A549 (cell line): ENCODE measurements around the gene WASHC2C. TPM values are rescaled to one million over a fixed set of nuclear protein-coding genes. Genes with fewer than 3 reads are reported as not detected.
"Not testable (repeated sequence)": the region's sequence is repeated elsewhere in the genome, so short reads cannot be mapped to it uniquely, and the experiment has no call there.

Experiments
- ATAC-seq, 2 experiments: fragments of 200-7000 bp in 1 of 2; fragments of >200 bp in 1 of 2; cut with Nextera tagmentation in 1 of 2; cut with Tn5 transposase in 1 of 2; 3 replicates each; pipeline versions ENCODE4 v1.8.0 to v1.9.1; 2018 to 2020; ENCODE audit warnings: mild to moderate bottlenecking in 1 of 2, moderate library complexity in 1 of 2
- CTCF ChIA-PET: fragments of 300-600 bp; sonication (Branson Sonifier 250); formaldehyde crosslinking; extraction: SDS; loops from one replicate; lab custom pipeline; 2021; ENCODE audit warnings: antibody characterized with exemption, inconsistent platforms; lab: Yijun Ruan, JAX
- POLR2A ChIA-PET: fragments of 350-600 bp; formaldehyde crosslinking; extraction: SDS; loops from one replicate; lab custom pipeline; 2021; ENCODE audit warnings: antibody characterized with exemption, inconsistent platforms; lab: Yijun Ruan, JAX
- DNase-seq, 2 experiments: peaks; one replicate each; pipeline versions ENCODE4 v3.0.0 to v3.0.0-alpha.2; 2011 to 2016; ENCODE audit warnings: low read depth in 1 of 2, low spot score in 1 of 2
- FAIRE-seq: peaks from 2 replicates; lab custom pipeline; 2011; peaks lifted over from hg19 to GRCh38; lab: Jason Lieb, UNC
- H3K27ac ChIP-seq, 2 experiments: fragments of >200 bp; sonication (Bioruptor Twin); formaldehyde crosslinking; 3 replicates each; pipeline ENCODE4 v1.5.1; 2016 to 2017
- H3K4me1 ChIP-seq: fragments of >200 bp; sonication (Bioruptor Twin); formaldehyde crosslinking; 3 replicates; pipeline ENCODE4 v1.6.1; 2016
- H3K4me2 ChIP-seq: fragments of >200 bp; sonication (Bioruptor Twin); formaldehyde crosslinking; 3 replicates; pipeline ENCODE4 v1.6.1; 2016
- H3K4me3 ChIP-seq: fragments of >200 bp; sonication (Bioruptor Twin); formaldehyde crosslinking; 3 replicates; pipeline ENCODE4 v1.5.1; 2016
- H3K9me3 ChIP-seq: fragments of >200 bp; sonication (Bioruptor Twin); formaldehyde crosslinking; 3 replicates; pipeline ENCODE4 v1.6.1; 2016
- BHLHE40 ChIP-seq: IDR thresholded peaks from 2 replicates; pipeline ENCODE4 v1.6.1; 2012; ENCODE audit warnings: low read depth, low read length, inconsistent platforms
- CBX2 ChIP-seq: fragments of 200-600 bp; sonication (generic); IDR thresholded peaks from 2 replicates; pipeline ENCODE4 v1.6.1; 2016; ENCODE audit warnings: low read depth, mild to moderate bottlenecking, borderline replicate concordance
- CBX8 ChIP-seq: fragments of 200-600 bp; sonication (generic); IDR thresholded peaks from 2 replicates; pipeline ENCODE4 v1.6.1; 2016
- CHD2 ChIP-seq: fragments of 150-350 bp; IDR thresholded peaks from 2 replicates; pipeline ENCODE4 v1.6.1; 2014; ENCODE audit warnings: low read length; ENCODE audit not compliant: partially characterized antibody
- EHMT2 ChIP-seq: fragments of 200-600 bp; sonication (generic); IDR thresholded peaks from 2 replicates; pipeline ENCODE4 v1.6.1; 2016; ENCODE audit warnings: antibody characterized with exemption, low read depth, mild to moderate bottlenecking, moderate library complexity
- ESRRA ChIP-seq: fragments of 150-350 bp; IDR thresholded peaks from 2 replicates; pipeline ENCODE4 v1.6.1; 2014; ENCODE audit warnings: mild to moderate bottlenecking, low read length, borderline replicate concordance
- FOSL2 ChIP-seq, 2 experiments: fragments of 450-650 bp in 1 of 2; fragments of >200 bp in 1 of 2; sonication (Bioruptor Twin) in 1 of 2; formaldehyde crosslinking; IDR thresholded peaks; 2 replicates each; pipeline versions ENCODE4 v1.5.0 to v1.6.1; 2016 to 2020; ENCODE audit warnings: mild to moderate bottlenecking in 1 of 2, moderate library complexity in 1 of 2
- HES2 ChIP-seq: fragments of >200 bp; sonication (Bioruptor Twin); formaldehyde crosslinking; IDR thresholded peaks from 2 replicates; pipeline ENCODE4 v1.6.1; 2016
- HEYL ChIP-seq: fragments of 250-450 bp; sonication (Bioruptor Pico); IDR thresholded peaks from 2 replicates; pipeline ENCODE4 v1.8.0; 2021; ENCODE audit warnings: mild to moderate bottlenecking, moderate library complexity
- HMGXB4 ChIP-seq: fragments of 250-450 bp; sonication (Bioruptor Pico); IDR thresholded peaks from 2 replicates; pipeline ENCODE4 v1.5.0; 2021; ENCODE audit warnings: mild to moderate bottlenecking, moderate library complexity, borderline replicate concordance
- JUN ChIP-seq, 2 experiments: fragments of >200 bp; sonication (Bioruptor Twin); formaldehyde crosslinking; IDR thresholded peaks; 2 replicates in 1 of 2; 3 replicates in 1 of 2; pipeline ENCODE4 v1.6.1; 2016 to 2017
- KDM1A ChIP-seq: fragments of 200-600 bp; sonication (generic); IDR thresholded peaks from 2 replicates; pipeline ENCODE4 v1.6.1; 2016; ENCODE audit warnings: low read depth, mild to moderate bottlenecking
- KDM5A ChIP-seq: fragments of 200-600 bp; sonication (generic); IDR thresholded peaks from 2 replicates; pipeline ENCODE4 v1.6.1; 2016; ENCODE audit warnings: antibody characterized with exemption, mild to moderate bottlenecking
- MAX ChIP-seq: IDR thresholded peaks from 2 replicates; pipeline ENCODE4 v1.6.1; 2012
- MYC ChIP-seq: IDR thresholded peaks from 2 replicates; pipeline ENCODE4 v1.6.1; 2012; ENCODE audit warnings: mild to moderate bottlenecking, inconsistent platforms, low read length, improper control_type of control experiment, borderline replicate concordance
- NPAS2 ChIP-seq: fragments of 250-450 bp; sonication (Bioruptor Pico); IDR thresholded peaks from 2 replicates; pipeline ENCODE4 v1.8.0; 2022; ENCODE audit warnings: mild to moderate bottlenecking, moderate library complexity, borderline replicate concordance
- POLR2A ChIP-seq: IDR thresholded peaks from 2 replicates; pipeline ENCODE4 v1.6.1; 2012; ENCODE audit warnings: mild to moderate bottlenecking, low read length
- RARB ChIP-seq: fragments of 250-450 bp; sonication (Bioruptor Pico); IDR thresholded peaks from 2 replicates; pipeline ENCODE4 v1.8.0; 2021; ENCODE audit warnings: mild to moderate bottlenecking, moderate library complexity
- RCOR1 ChIP-seq: fragments of 150-350 bp; IDR thresholded peaks from 2 replicates; pipeline ENCODE4 v1.6.1; 2014; ENCODE audit warnings: antibody characterized with exemption, low read length, low read depth
- RNF2 ChIP-seq: fragments of 200-600 bp; sonication (generic); IDR thresholded peaks from 2 replicates; pipeline ENCODE4 v1.6.1; 2016; ENCODE audit warnings: low read depth, mild to moderate bottlenecking, antibody characterized with exemption, moderate library complexity, borderline replicate concordance
- TP53 ChIP-seq: fragments of 250-450 bp; sonication (Bioruptor Pico); IDR thresholded peaks from 2 replicates; pipeline ENCODE4 v1.5.0; 2021; ENCODE audit warnings: mild to moderate bottlenecking, moderate library complexity
- USF2 ChIP-seq: fragments of 450-650 bp; IDR thresholded peaks from 2 replicates; pipeline ENCODE4 v1.6.1; 2014; ENCODE audit warnings: antibody characterized with exemption
- ZC3H11A ChIP-seq: fragments of 450-650 bp; IDR thresholded peaks from 2 replicates; pipeline ENCODE4 v1.6.1; 2014; ENCODE audit warnings: antibody characterized with exemption, mild to moderate bottlenecking
- ZSCAN20 ChIP-seq: fragments of 250-450 bp; sonication (Bioruptor Pico); IDR thresholded peaks from 2 replicates; pipeline ENCODE4 v1.8.0; 2022; ENCODE audit warnings: mild to moderate bottlenecking, moderate library complexity
- WGBS: methylation state at CpG from one replicate; pipeline ENCODE4 v1.1.6; 2017; ENCODE audit errors: missing lambda C conversion rate; 5-methylcytosine and 5-hydroxymethylcytosine counted together
- polyA plus RNA-seq, 4 experiments: library from polyadenylated mRNA; depleted of rRNA in 3 of 4; stranded (reverse); fragments of >200 nt; fragmentation: RNase III in 1 of 4; extraction: RNeasy Plus Mini Kit Qiagen cat#74134 plus additional on column Dnase treatment in 1 of 4; gene quantifications; 2 replicates in 3 of 4; 3 replicates in 1 of 4; pipeline ENCODE4 v1.2.3, GENCODE V29; 2011 to 2017

Gene WASHC2C
- polyA plus RNA-seq, 2 of the 4 experiments (the other 2 are of a cell fraction): 24.7 to 38.7 TPM

GRCh38 chr10:45817912-45818311, 90.8 kb downstream of the WASHC2C start:
- Histone ChIP-seq H3K4me3 (no peak overlapping the region), H3K27ac (no peak overlapping the region), H3K4me1 (no peaks in the 10 kb centered on the region), H3K9me3 (no peaks in the 10 kb centered on the region), H3K4me2 (no peak overlapping the region)
- 71% methylated on average over 3 of the region's 3 CpGs for WGBS
- CTCF ChIA-PET: no interaction called here
- TF ChIP-seq KDM1A: no peak
- no peak for TF ChIP-seq MYC
- TF ChIP-seq ZC3H11A: no peak
- TF ChIP-seq EHMT2: no peak
- POLR2A ChIA-PET: no interaction called here
- FAIRE-seq (no peak), DNase-seq (no peak), ATAC-seq (no peak)

GRCh38 chr10:45819552-45819951, 92.5 kb downstream of the WASHC2C start:
- TF ChIP-seq JUN (IDR thresholded peaks at IDR 0.05) (no peak), KDM5A (no peak), ZSCAN20 (CRISPR knock-in tag) (no peak), CBX8 (no peak), MAX (no peak), TP53 (CRISPR knock-in tag) (no peak), CHD2 (no peak), HES2 (no peak), NPAS2 (CRISPR knock-in tag) (no peak), FOSL2 (IDR thresholded peaks at IDR 0.05) (no peak), FOSL2 (CRISPR knock-in tag; IDR thresholded peaks at IDR 0.05) (no peak), BHLHE40 (no peak), RARB (CRISPR knock-in tag) (no peak), USF2 (no peak), CBX2 (no peak), HMGXB4 (CRISPR knock-in tag) (no peak), RNF2 (no peak), ESRRA (no peak), RCOR1 (no peak), POLR2A (no peak), HEYL (CRISPR knock-in tag) (no peak)
- 73% methylated on average over 9 of the region's 9 CpGs for WGBS
- POLR2A ChIA-PET: no interaction called here
- no peak for FAIRE-seq
- CTCF ChIA-PET: no interaction called here
- no peaks in the 10 kb centered on the region for H3K4me1 ChIP-seq
- H3K4me2 ChIP-seq: no peak overlapping the region
- H3K27ac ChIP-seq: no peak overlapping the region
- ATAC-seq: no peak
- H3K9me3 ChIP-seq: no peaks in the 10 kb centered on the region
- DNase-seq: no peak
- H3K4me3 ChIP-seq: no peak overlapping the region

- H3K27ac ChIP-seq, FAIRE-seq, POLR2A ChIA-PET, H3K9me3 ChIP-seq, DNase-seq, H3K4me3 ChIP-seq, CTCF ChIA-PET, H3K4me2 ChIP-seq, H3K4me1 ChIP-seq, ATAC-seq: not testable (repeated sequence)
- 66% methylated on average over 6 of the region's 6 CpGs for WGBS
Observed at GRCh38 chr10:45820107-45820830, 93.2 kb downstream of the WASHC2C start.

GRCh38 chr10:45822918-45823317, 95.9 kb downstream of the WASHC2C start:
- CTCF ChIA-PET, H3K9me3 ChIP-seq, ATAC-seq, H3K4me3 ChIP-seq, H3K4me1 ChIP-seq, POLR2A ChIA-PET, DNase-seq, H3K27ac ChIP-seq, FAIRE-seq, H3K4me2 ChIP-seq: not testable (repeated sequence)
- 68% methylated on average over 2 of the region's 2 CpGs for WGBS
